ENCODE data around the gene ZNF214.
"Not testable (repeated sequence)": the region's sequence is repeated elsewhere in the genome, so short reads cannot be mapped to it uniquely, and the experiment has no call there.

ZNF214 gene

GRCh38 chr11:6954248-6954647 is 65.9 kb downstream of the ZNF214 start:
- not testable (repeated sequence) for H2AK5ac ChIP-seq (ENCODE audit: low read depth, low read length)

More at GRCh38 chr11:6954248-6954647, 65.9 kb downstream of the ZNF214 start:
- not testable (repeated sequence) for H3K4me3 ChIP-seq (ENCODE audit: low read length in 2 of 2); H3K9ac ChIP-seq (ENCODE audit: low read depth, low read length, poor library complexity); H3K9me3 ChIP-seq (replicated peaks in 1 of 2; ENCODE audit: control insufficient read depth in 2 of 2, insufficient read depth in 1 of 2, low read depth in 1 of 2, low read length in 2 of 2); H3K4ac ChIP-seq (ENCODE audit: low read length); H2BK15ac ChIP-seq (ENCODE audit: low read length); H2BK5ac ChIP-seq (ENCODE audit: low read length); H3K27me3 ChIP-seq (ENCODE audit: control insufficient read depth in 3 of 3, insufficient read depth in 3 of 3, low read depth in 1 of 3, low read length in 3 of 3); H4K8ac ChIP-seq (ENCODE audit: low read depth, low read length); H3K18ac ChIP-seq (ENCODE audit: low read length); H3K4me1 ChIP-seq (ENCODE audit: control insufficient read depth in 2 of 2, insufficient read depth in 1 of 2, low read depth in 1 of 2, low read length in 2 of 2); DNase-seq (ENCODE audit: low spot score); H3K4me2 ChIP-seq (ENCODE audit: insufficient read depth, low read length, poor library complexity, severe bottlenecking); H2BK120ac ChIP-seq (ENCODE audit: low read depth, low read length); H3K23ac ChIP-seq (ENCODE audit: low read depth, low read length, poor library complexity); H3K27ac ChIP-seq (replicated peaks; ENCODE audit: low read length); H2AFZ ChIP-seq (ENCODE audit: low read length); H4K91ac ChIP-seq (ENCODE audit: low read depth, low read length, poor library complexity); H2BK12ac ChIP-seq (ENCODE audit: low read length); H3K14ac ChIP-seq (ENCODE audit: low read length); H3K79me1 ChIP-seq (ENCODE audit: low read depth, low read length)
- peaks cover 4 to 23% of the 10 kb centered on the region in 2 donors for H3K36me3 ChIP-seq (replicated peaks in 1 of 2; ENCODE audit: control insufficient read depth in 2 of 2, insufficient read depth in 2 of 2, low read length in 2 of 2)
- no CpG with 5 or more reads among the region's 10 CpGs for WGBS, 2 donors (ENCODE audit: extremely low coverage in 2 of 2, insufficient read length in 2 of 2, insufficient replicate concordance in 1 of 2)

All from neuronal stem cell (in vitro differentiated cells).